Neural cell (in vitro differentiated cells): ENCODE results near the gene UBQLN2. TPM values are rescaled to one million over a fixed set of nuclear protein-coding genes. Genes with fewer than 3 reads are reported as not detected.

Source experiments
- H2AFZ ChIP-seq: fragments of 200-600, 300-800 bp; sonication (generic), shearing (Covaris generic); 2 replicates; pipeline ENCODE4 v1.6.0; 2014; ENCODE audit warnings: low read depth, mild to moderate bottlenecking, antibody characterized with exemption, low read length, moderate library complexity
- H3F3A ChIP-seq: fragments of 200-600 bp; shearing (Covaris generic); 2 replicates; pipeline ENCODE4 v1.6.1; 2016; ENCODE audit warnings: mild to moderate bottlenecking, moderate library complexity, mixed read lengths, antibody characterized with exemption, low read length; ENCODE audit not compliant: insufficient read depth, poor library complexity, severe bottlenecking
- H3K27ac ChIP-seq: fragments of 200-600, 300-800 bp; sonication (generic), shearing (Covaris generic); 2 replicates; pipeline ENCODE4 v1.5.1; 2014; ENCODE audit warnings: mild to moderate bottlenecking, low read length, moderate library complexity
- H3K27me3 ChIP-seq: fragments of 300-800, 200-600 bp; sonication (generic), shearing (Covaris generic); 2 replicates; pipeline ENCODE4 v1.6.0; 2014; ENCODE audit warnings: mild to moderate bottlenecking, low read depth, low read length, moderate library complexity; ENCODE audit not compliant: insufficient read depth
- H3K36me3 ChIP-seq: fragments of 300-800, 200-600 bp; sonication (generic), shearing (Covaris generic); 2 replicates; pipeline ENCODE4 v1.5.1; 2014; ENCODE audit warnings: mild to moderate bottlenecking, antibody characterized with exemption, low read length, moderate library complexity; ENCODE audit not compliant: insufficient read depth
- H3K4me2 ChIP-seq: fragments of 300-800, 200-600 bp; sonication (generic), shearing (Covaris generic); 2 replicates; pipeline ENCODE4 v1.6.0; 2014; ENCODE audit warnings: mild to moderate bottlenecking, low read length
- H3K4me3 ChIP-seq: fragments of 300-800, 200-600 bp; sonication (generic), shearing (Covaris generic); 2 replicates; pipeline ENCODE4 v1.5.1; 2014; ENCODE audit warnings: mild to moderate bottlenecking, low read length, moderate library complexity
- H3K79me2 ChIP-seq: fragments of 200-600 bp; shearing (Covaris generic); replicated peaks from 2 replicates; pipeline ENCODE4 v1.6.0; 2014; ENCODE audit warnings: mild to moderate bottlenecking, low read length, moderate library complexity; ENCODE audit not compliant: insufficient read depth
- H3K9ac ChIP-seq: fragments of 300-800, 200-600 bp; sonication (generic), shearing (Covaris generic); 2 replicates; pipeline ENCODE4 v1.6.1; 2016; ENCODE audit warnings: mild to moderate bottlenecking, low read length, mixed read lengths
- H3K9me2 ChIP-seq: fragments of 200-600 bp; shearing (Covaris generic); 2 replicates; pipeline ENCODE4 v1.6.1; 2016; ENCODE audit warnings: mild to moderate bottlenecking, low read length, mixed read lengths; ENCODE audit not compliant: insufficient read depth
- H3K9me3 ChIP-seq: fragments of 200-600, 300-800 bp; sonication (generic), shearing (Covaris generic); 2 replicates; pipeline ENCODE4 v1.6.1; 2016; ENCODE audit warnings: mild to moderate bottlenecking, mixed run types, low read length, moderate library complexity, mixed read lengths
- H4K20me1 ChIP-seq: fragments of 200-600 bp; shearing (Covaris generic); 2 replicates; pipeline ENCODE4 v1.6.1; 2016; ENCODE audit warnings: mild to moderate bottlenecking, mixed run types; ENCODE audit not compliant: insufficient read depth
- CTCF ChIP-seq: fragments of 450-650 bp; IDR thresholded peaks from 2 replicates; pipeline ENCODE4 v1.5.1; 2014; ENCODE audit warnings: antibody characterized with exemption, mild to moderate bottlenecking, moderate library complexity; ENCODE audit not compliant: poor library complexity, severe bottlenecking
- EP300 ChIP-seq: fragments of 450-650 bp; conservative IDR thresholded peaks from 2 replicates; pipeline ENCODE4 v1.6.1; 2014; ENCODE audit warnings: antibody characterized with exemption, mild to moderate bottlenecking, moderate library complexity; ENCODE audit not compliant: poor library complexity, severe bottlenecking
- EZH2 ChIP-seq: fragments of 200-600, 300-800 bp; shearing (Covaris generic), sonication (generic); IDR thresholded peaks from 2 replicates; pipeline ENCODE4 v1.6.1; 2014; ENCODE audit warnings: antibody characterized with exemption, low read length, borderline replicate concordance, mild to moderate bottlenecking; ENCODE audit not compliant: insufficient read depth, poor library complexity, severe bottlenecking
- MXI1 ChIP-seq: fragments of 450-650 bp; conservative IDR thresholded peaks from 2 replicates; pipeline ENCODE4 v1.6.1; 2014; ENCODE audit warnings: antibody characterized with exemption, mild to moderate bottlenecking; ENCODE audit not compliant: poor library complexity, severe bottlenecking
- POLR2AphosphoS5 ChIP-seq: IDR thresholded peaks from 2 replicates; pipeline ENCODE4 v1.6.1; 2012
- RAD21 ChIP-seq: fragments of 450-650 bp; conservative IDR thresholded peaks from 2 replicates; pipeline ENCODE4 v1.6.1; 2014; ENCODE audit warnings: antibody characterized with exemption, mild to moderate bottlenecking, moderate library complexity
- REST ChIP-seq: IDR thresholded peaks from 2 replicates; pipeline ENCODE4 v1.6.1; 2012; ENCODE audit warnings: borderline replicate concordance
- SMC3 ChIP-seq: fragments of 450-650 bp; conservative IDR thresholded peaks from 2 replicates; pipeline ENCODE4 v1.6.1; 2014; ENCODE audit warnings: antibody characterized with exemption, mild to moderate bottlenecking, moderate library complexity; ENCODE audit not compliant: poor library complexity
- TAF1 ChIP-seq: IDR thresholded peaks from 2 replicates; pipeline ENCODE4 v1.6.1; 2012; ENCODE audit warnings: low read depth
- polyA plus RNA-seq: library from polyadenylated mRNA; depleted of rRNA; stranded (reverse); fragments of >200 nt; gene quantifications from 2 replicates; pipeline ENCODE4 v1.2.3, GENCODE V29; 2014

The UBQLN2 gene
- polyA plus RNA-seq, 1 donor from 2014 or later, result 16.6 TPM

DNA sequence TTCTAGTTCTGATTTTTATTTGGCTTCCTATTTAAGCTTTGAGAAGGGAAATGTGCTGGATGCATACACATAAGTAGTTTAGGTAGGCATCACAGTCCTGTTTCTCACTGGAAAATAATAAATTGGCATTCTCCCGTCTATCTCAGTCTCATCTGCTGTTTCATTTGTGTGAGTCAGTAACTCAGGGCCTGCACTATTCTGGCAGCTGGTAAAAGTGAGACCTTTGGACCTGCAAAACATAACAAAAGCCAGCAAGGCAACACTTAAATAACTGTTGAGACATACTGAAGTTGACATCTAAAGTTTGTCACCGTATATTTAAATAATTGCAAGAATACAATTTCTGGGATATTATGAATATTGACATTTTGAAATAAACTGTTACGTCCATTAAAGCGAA, 8.6 kb upstream of the UBQLN2 start:
- Histone ChIP-seq H3K4me2 (no peak overlapping the region), H3K4me3 (no peak overlapping the region), H3K27me3 (no peaks in the 10 kb centered on the region), H4K20me1 (no peaks in the 10 kb centered on the region), H3K27ac (no peak overlapping the region), H3K9ac (no peak overlapping the region), H3K36me3 (no peaks in the 10 kb centered on the region), H3F3A (no peaks in the 10 kb centered on the region), H2AFZ (no peak overlapping the region), H3K9me2 (no peaks in the 10 kb centered on the region), H3K9me3 (no peaks in the 10 kb centered on the region), H3K79me2 (no peaks in the 10 kb centered on the region)
- TF ChIP-seq POLR2AphosphoS5, result no peak

- no peak overlapping the region for H3K27ac ChIP-seq
- H3K4me3 ChIP-seq, result no peak overlapping the region
- no peaks in the 10 kb centered on the region for H3K27me3 ChIP-seq
- no peaks in the 10 kb centered on the region for H3K9me3 ChIP-seq
- TF ChIP-seq REST, result no peak
- TF ChIP-seq POLR2AphosphoS5, result no peak
- TF ChIP-seq EP300, result no peak
- TF ChIP-seq EZH2, result no peak
- no peak for TF ChIP-seq SMC3
- no peak for TF ChIP-seq CTCF
- TF ChIP-seq TAF1, result no peak
- H4K20me1 ChIP-seq, result no peaks in the 10 kb centered on the region
- no peaks in the 10 kb centered on the region for H3K79me2 ChIP-seq
- H3K9ac ChIP-seq, result no peak overlapping the region
- no peak overlapping the region for H3K4me2 ChIP-seq
- no peaks in the 10 kb centered on the region for H3K36me3 ChIP-seq
- no peak overlapping the region for H2AFZ ChIP-seq
- H3F3A ChIP-seq, result no peaks in the 10 kb centered on the region
- H3K9me2 ChIP-seq, result no peaks in the 10 kb centered on the region
These were observed 6.0 kb upstream of the UBQLN2 start for GRCh38 chrX:56557376-56557929.

DNA sequence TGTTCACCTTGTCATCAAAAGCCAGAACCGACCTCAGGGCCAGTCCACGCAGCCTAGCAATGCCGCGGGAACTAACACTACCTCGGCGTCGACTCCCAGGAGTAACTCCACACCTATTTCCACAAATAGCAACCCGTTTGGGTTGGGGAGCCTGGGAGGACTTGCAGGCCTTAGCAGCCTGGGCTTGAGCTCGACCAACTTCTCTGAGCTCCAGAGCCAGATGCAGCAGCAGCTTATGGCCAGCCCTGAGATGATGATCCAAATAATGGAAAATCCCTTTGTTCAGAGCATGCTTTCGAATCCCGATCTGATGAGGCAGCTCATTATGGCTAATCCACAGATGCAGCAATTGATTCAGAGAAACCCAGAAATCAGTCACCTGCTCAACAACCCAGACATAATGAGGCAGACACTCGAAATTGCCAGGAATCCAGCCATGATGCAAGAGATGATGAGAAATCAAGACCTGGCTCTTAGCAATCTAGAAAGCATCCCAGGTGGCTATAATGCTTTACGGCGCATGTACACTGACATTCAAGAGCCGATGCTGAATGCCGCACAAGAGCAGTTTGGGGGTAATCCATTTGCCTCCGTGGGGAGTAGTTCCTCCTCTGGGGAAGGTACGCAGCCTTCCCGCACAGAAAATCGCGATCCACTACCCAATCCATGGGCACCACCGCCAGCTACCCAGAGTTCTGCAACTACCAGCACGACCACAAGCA, 898 bp downstream of the UBQLN2 start:
- Histone ChIP-seq H2AFZ (peak overlapping the region; percentile 56), H3F3A (no peaks in the 10 kb centered on the region)

More for the DNA sequence above, 898 bp downstream of the UBQLN2 start:
- H3K27ac ChIP-seq, result peak overlapping the region; percentile 97
- no peaks in the 10 kb centered on the region for H3K27me3 ChIP-seq
- H3K36me3 ChIP-seq, result no peaks in the 10 kb centered on the region
- no peaks in the 10 kb centered on the region for H3K9me2 ChIP-seq
- H4K20me1 ChIP-seq, result no peaks in the 10 kb centered on the region
- peak overlapping the region; percentile 83 for H3K4me3 ChIP-seq
- peak overlapping the region; percentile 63 for H3K4me2 ChIP-seq
- H3K9me3 ChIP-seq, result no peaks in the 10 kb centered on the region
- no peak for TF ChIP-seq EP300
- peak; percentile 35 for TF ChIP-seq POLR2AphosphoS5
- no peak for TF ChIP-seq EZH2
- no peak for TF ChIP-seq TAF1
- peak; percentile 22 for TF ChIP-seq MXI1
- TF ChIP-seq CTCF, result no peak
- no peak for TF ChIP-seq SMC3
- peak; percentile 9 for TF ChIP-seq REST
- TF ChIP-seq RAD21, result no peak
- H3K9ac ChIP-seq, result peak overlapping the region; percentile 92
- H3K79me2 ChIP-seq, result peaks cover 55% of the 10 kb centered on the region
